ENCODE measurements around the gene TRAPPC10. TPM values are rescaled to one million over a fixed set of nuclear protein-coding genes. Genes with fewer than 3 reads are reported as not detected.

The TRAPPC10 gene
- total RNA-seq, 4 donors from 2014 or later: 17.9 to 32.9 (median 23.1) TPM

DNA sequence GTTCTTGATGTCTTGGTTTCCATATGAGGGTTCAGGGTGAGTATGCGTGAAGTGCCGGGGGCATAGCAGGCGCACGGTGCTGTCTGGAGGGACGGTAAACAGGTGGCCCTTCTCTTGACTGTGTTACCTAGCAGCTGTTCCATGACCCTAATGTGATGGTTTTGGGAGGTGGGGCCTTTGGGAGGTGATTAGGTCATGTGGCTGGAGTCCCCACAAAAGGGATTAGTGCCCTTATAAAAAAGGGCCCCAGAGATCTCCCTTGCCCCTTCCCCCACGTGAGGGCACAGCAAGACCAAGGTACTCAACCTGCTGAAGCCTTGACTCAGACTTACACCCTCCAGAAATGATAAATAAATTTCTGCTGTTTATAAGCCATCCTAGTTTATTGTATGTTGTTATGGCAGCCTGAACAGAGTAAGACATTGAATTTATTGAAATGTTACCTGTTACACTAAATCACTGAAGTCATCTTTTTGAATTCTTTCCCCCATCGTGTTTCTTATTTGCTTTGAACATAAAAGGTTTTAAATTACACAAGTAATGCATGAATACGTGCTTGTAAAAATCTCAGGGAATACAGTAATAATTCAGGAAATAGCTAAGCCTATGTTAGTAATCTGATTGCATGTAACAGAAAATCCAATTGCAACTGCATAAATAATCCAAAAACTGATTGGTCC is 15.6 kb downstream of the TRAPPC10 start:
- H3K27ac ChIP-seq: no peak overlapping the region
- DNase-seq (no peak), ATAC-seq (no peak)
- H3K27me3 ChIP-seq: no peaks in the 10 kb centered on the region
- peaks cover 0 to 1% of the 10 kb centered on the region in 2 donors for H3K36me3 ChIP-seq
- H3K4me1 ChIP-seq: peaks cover 21 to 33% of the 10 kb centered on the region in 2 donors
- TF ChIP-seq, protein P1, sequence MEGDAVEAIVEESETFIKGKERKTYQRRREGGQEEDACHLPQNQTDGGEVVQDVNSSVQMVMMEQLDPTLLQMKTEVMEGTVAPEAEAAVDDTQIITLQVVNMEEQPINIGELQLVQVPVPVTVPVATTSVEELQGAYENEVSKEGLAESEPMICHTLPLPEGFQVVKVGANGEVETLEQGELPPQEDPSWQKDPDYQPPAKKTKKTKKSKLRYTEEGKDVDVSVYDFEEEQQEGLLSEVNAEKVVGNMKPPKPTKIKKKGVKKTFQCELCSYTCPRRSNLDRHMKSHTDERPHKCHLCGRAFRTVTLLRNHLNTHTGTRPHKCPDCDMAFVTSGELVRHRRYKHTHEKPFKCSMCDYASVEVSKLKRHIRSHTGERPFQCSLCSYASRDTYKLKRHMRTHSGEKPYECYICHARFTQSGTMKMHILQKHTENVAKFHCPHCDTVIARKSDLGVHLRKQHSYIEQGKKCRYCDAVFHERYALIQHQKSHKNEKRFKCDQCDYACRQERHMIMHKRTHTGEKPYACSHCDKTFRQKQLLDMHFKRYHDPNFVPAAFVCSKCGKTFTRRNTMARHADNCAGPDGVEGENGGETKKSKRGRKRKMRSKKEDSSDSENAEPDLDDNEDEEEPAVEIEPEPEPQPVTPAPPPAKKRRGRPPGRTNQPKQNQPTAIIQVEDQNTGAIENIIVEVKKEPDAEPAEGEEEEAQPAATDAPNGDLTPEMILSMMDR (IDR thresholded peaks at IDR 0.05 in 4 of 5, conservative IDR thresholded peaks at IDR 0.05 in 1 of 5): no peak
- TF ChIP-seq POLR2A (IDR thresholded peaks at IDR 0.05): no peak
- H3K9me3 ChIP-seq: no peaks in the 10 kb centered on the region
- intact Hi-C loops (cut with DNase I; ENCODE audit: low total_unique reads) (no loop called here), in situ Hi-C loops (cut with MboI; ENCODE audit: low sequenced_read_pairs in 4 of 4) (no loop called here)
- no peak overlapping the region for H3K4me3 ChIP-seq

DNA sequence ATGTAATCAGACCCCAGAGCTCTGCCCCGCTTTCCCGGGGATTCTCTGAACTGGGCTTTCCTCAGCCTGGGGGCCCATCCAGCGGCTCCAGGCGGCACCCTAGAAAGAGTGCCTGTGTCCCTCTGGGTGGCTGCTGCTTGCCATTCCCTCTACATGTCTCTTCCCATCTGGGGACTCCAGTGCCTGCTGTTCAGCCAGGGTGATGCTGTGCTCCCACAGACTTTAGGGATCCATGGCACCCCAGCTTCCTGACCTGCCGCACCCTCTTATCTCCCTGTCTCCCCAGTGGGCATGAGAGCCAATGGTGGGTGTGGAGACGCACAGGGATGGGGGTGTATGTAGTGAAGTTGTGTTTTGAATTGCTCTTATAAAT is 16.2 kb downstream of the TRAPPC10 start:
- DNase-seq (no peak), ATAC-seq (no peak)
- peaks cover 21 to 31% of the 10 kb centered on the region in 2 donors for H3K4me1 ChIP-seq
- no peak overlapping the region for H3K27ac ChIP-seq
- H3K4me3 ChIP-seq: no peak overlapping the region
- peaks cover 0 to 6% of the 10 kb centered on the region in 2 donors for H3K36me3 ChIP-seq
- in situ Hi-C loops (cut with MboI; ENCODE audit: low sequenced_read_pairs in 4 of 4): no loop called here
- H3K27me3 ChIP-seq: no peaks in the 10 kb centered on the region
- intact Hi-C loops (cut with DNase I; ENCODE audit: low total_unique reads): no loop called here
- TF ChIP-seq POLR2A (IDR thresholded peaks at IDR 0.05): no peak
- TF ChIP-seq, protein P1 (IDR thresholded peaks at IDR 0.05 in 4 of 5, conservative IDR thresholded peaks at IDR 0.05 in 1 of 5): no peak
- no peaks in the 10 kb centered on the region for H3K9me3 ChIP-seq

- DNase-seq: no peak
- H3K27ac ChIP-seq: no peak overlapping the region
- no peaks in the 10 kb centered on the region for H3K27me3 ChIP-seq
- no peaks in the 10 kb centered on the region for H3K9me3 ChIP-seq
- no peak for ATAC-seq
- no peak for TF ChIP-seq POLR2A (IDR thresholded peaks at IDR 0.05)
- intact Hi-C loops (cut with DNase I; ENCODE audit: low total_unique reads) (no loop called here), in situ Hi-C loops (cut with MboI; ENCODE audit: low sequenced_read_pairs in 4 of 4) (no loop called here)
- H3K4me1 ChIP-seq: peaks cover 11 to 18% of the 10 kb centered on the region in 2 donors
- H3K4me3 ChIP-seq: no peak overlapping the region
- H3K36me3 ChIP-seq: peaks cover 0 to 10% of the 10 kb centered on the region in 2 donors
These were observed 17.5 kb downstream of the TRAPPC10 start for GRCh38 chr21:44029460-44030087.

- intact Hi-C loops (cut with DNase I; ENCODE audit: low total_unique reads): no loop called here
- in situ Hi-C loops (cut with MboI; ENCODE audit: low sequenced_read_pairs in 4 of 4): no loop called here
These were observed 23.1 kb downstream of the TRAPPC10 start for GRCh38 chr21:44035244-44035643.

DNA sequence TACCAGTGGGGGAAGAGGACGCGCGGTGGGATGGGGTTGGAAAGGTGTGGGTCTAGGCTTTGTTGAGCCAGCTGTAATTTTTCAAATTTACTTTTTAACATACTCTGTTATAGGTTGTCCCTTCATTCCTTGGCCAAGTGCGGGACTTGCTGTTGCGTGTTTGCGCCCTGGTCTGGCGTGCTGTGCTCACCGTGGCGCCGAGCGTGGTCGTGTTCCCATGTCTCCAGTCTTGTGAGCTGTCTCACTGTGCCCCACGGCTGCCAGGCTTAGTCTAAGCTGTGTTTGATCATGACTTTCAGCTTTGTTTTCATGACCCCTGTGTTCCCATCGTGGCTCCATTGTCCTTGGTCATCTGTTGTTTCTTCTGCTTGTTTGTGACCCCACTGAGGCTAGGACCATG is 26.0 kb downstream of the TRAPPC10 start:
- Histone ChIP-seq H3K27me3 (no peaks in the 10 kb centered on the region), H3K36me3 (peaks cover 0 to 30% of the 10 kb centered on the region in 2 donors), H3K4me3 (no peak overlapping the region), H3K9me3 (no peaks in the 10 kb centered on the region), H3K4me1 (no peaks in the 10 kb centered on the region), H3K27ac (no peak overlapping the region)
- no peak for ATAC-seq
- intact Hi-C loops (cut with DNase I; ENCODE audit: low total_unique reads) (no loop called here), in situ Hi-C loops (cut with MboI; ENCODE audit: low sequenced_read_pairs in 4 of 4) (no loop called here)
- TF ChIP-seq, protein P1 (IDR thresholded peaks at IDR 0.05 in 4 of 5, conservative IDR thresholded peaks at IDR 0.05 in 1 of 5): no peak
- TF ChIP-seq POLR2A (IDR thresholded peaks at IDR 0.05): no peak
- no peak for DNase-seq

More at GRCh38 chr21:44035244-44035643, 23.1 kb downstream of the TRAPPC10 start:
- no peak for ATAC-seq
- H3K27me3 ChIP-seq: no peaks in the 10 kb centered on the region
- no peaks in the 10 kb centered on the region for H3K9me3 ChIP-seq
- H3K36me3 ChIP-seq: peaks cover 0 to 34% of the 10 kb centered on the region in 2 donors
- H3K4me3 ChIP-seq: no peak overlapping the region
- no peak for DNase-seq
- no peaks in the 10 kb centered on the region for H3K4me1 ChIP-seq
- TF ChIP-seq, protein P1 (IDR thresholded peaks at IDR 0.05 in 4 of 5, conservative IDR thresholded peaks at IDR 0.05 in 1 of 5): no peak
- H3K27ac ChIP-seq: no peak overlapping the region
